HL-60 (cell line): Measurements from ENCODE around the gene ECSCR.
"Not testable (repeated sequence)": the region's sequence is repeated elsewhere in the genome, so short reads cannot be mapped to it uniquely, and the experiment has no call there.

ENCODE experiments used
- POLR2AphosphoS5 ChIP-seq: IDR thresholded peaks from 2 replicates; pipeline ENCODE4 v1.6.1; 2012; ENCODE audit warnings: low read depth
- REST ChIP-seq: IDR thresholded peaks from 2 replicates; pipeline ENCODE4 v1.6.1; 2012; ENCODE audit warnings: low read depth; ENCODE audit not compliant: insufficient replicate concordance
- SPI1 ChIP-seq: IDR thresholded peaks from 2 replicates; pipeline ENCODE4 v1.6.1; 2012; ENCODE audit warnings: low read depth, mild to moderate bottlenecking, borderline replicate concordance
- TF ChIP-seq, protein P1 (sequence below): IDR thresholded peaks from one replicate; pipeline ENCODE4 v1.5.1; 2011; ENCODE audit warnings: low read length, control low read depth, inconsistent platforms; ENCODE audit not compliant: insufficient read depth

- TF ChIP-seq SPI1, POLR2AphosphoS5, REST: not testable (repeated sequence)
- TF ChIP-seq, protein P1, sequence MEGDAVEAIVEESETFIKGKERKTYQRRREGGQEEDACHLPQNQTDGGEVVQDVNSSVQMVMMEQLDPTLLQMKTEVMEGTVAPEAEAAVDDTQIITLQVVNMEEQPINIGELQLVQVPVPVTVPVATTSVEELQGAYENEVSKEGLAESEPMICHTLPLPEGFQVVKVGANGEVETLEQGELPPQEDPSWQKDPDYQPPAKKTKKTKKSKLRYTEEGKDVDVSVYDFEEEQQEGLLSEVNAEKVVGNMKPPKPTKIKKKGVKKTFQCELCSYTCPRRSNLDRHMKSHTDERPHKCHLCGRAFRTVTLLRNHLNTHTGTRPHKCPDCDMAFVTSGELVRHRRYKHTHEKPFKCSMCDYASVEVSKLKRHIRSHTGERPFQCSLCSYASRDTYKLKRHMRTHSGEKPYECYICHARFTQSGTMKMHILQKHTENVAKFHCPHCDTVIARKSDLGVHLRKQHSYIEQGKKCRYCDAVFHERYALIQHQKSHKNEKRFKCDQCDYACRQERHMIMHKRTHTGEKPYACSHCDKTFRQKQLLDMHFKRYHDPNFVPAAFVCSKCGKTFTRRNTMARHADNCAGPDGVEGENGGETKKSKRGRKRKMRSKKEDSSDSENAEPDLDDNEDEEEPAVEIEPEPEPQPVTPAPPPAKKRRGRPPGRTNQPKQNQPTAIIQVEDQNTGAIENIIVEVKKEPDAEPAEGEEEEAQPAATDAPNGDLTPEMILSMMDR = not testable (repeated sequence)
These were observed 40.7 kb upstream of the ECSCR start for GRCh38 chr5:139503036-139503817.
